Stomach (tissue), 4 donors: ENCODE data around the gene SPAG16.

Experiments used
- POLR2A ChIP-seq, 4 donors: fragments of 450-650 bp; IDR thresholded peaks; one replicate each; pipeline ENCODE4 v1.6.1; 2016; ENCODE audit warnings: antibody characterized with exemption in 4 of 4, control low read depth in 2 of 4, mild to moderate bottlenecking in 1 of 4, moderate library complexity in 1 of 4
- TF ChIP-seq, protein P1 (sequence below), 7 experiments: fragments of 450-650 bp in 4 of 7; fragments of 200-600 bp in 3 of 7; sonication (generic) in 3 of 7; IDR thresholded peaks; one replicate each; pipeline ENCODE4 v1.5.1; 2016 to 2019; ENCODE audit warnings: antibody characterized with exemption in 7 of 7, control low read depth in 2 of 7, mild to moderate bottlenecking in 1 of 7

DNA sequence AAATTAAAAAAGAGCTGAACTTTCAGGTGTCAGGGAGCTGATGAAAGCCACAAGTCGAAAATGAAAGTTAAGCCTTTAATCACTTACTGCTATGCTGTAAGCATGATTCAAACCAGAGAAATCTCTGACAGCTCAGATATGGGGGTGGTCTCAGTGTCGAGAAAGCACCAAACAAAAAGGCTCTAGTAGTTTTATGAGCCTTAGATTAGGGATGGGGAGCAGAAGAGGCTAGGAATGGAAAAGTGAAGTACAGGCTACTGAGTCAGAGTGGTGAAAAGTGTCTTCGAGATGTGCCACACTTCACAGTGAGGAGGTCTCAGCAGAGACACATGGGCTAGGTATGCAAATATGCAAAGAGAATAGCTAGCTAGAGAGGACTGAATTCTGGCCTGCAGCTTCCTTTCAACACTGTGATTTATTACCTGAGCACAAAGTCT, 482.2 kb downstream of the SPAG16 start:
- TF ChIP-seq, protein P1, sequence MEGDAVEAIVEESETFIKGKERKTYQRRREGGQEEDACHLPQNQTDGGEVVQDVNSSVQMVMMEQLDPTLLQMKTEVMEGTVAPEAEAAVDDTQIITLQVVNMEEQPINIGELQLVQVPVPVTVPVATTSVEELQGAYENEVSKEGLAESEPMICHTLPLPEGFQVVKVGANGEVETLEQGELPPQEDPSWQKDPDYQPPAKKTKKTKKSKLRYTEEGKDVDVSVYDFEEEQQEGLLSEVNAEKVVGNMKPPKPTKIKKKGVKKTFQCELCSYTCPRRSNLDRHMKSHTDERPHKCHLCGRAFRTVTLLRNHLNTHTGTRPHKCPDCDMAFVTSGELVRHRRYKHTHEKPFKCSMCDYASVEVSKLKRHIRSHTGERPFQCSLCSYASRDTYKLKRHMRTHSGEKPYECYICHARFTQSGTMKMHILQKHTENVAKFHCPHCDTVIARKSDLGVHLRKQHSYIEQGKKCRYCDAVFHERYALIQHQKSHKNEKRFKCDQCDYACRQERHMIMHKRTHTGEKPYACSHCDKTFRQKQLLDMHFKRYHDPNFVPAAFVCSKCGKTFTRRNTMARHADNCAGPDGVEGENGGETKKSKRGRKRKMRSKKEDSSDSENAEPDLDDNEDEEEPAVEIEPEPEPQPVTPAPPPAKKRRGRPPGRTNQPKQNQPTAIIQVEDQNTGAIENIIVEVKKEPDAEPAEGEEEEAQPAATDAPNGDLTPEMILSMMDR (IDR thresholded peaks at IDR 0.05), result no peak
- no peak for TF ChIP-seq POLR2A (IDR thresholded peaks at IDR 0.05)
